Measurements from ENCODE around the gene CACNA1I.

The CACNA1I gene

GRCh38 chr22:39665661-39666431, 95.3 kb downstream of the CACNA1I start:
- TF ChIP-seq ZFX (IDR thresholded peaks at IDR 0.05; ENCODE audit: borderline replicate concordance) (no peak), CTCF (IDR thresholded peaks at IDR 0.05) (no peak)

GRCh38 chr22:39666495-39666894, 95.9 kb downstream of the CACNA1I start:
- no peak overlapping the region for H3K27ac ChIP-seq
- no peak for TF ChIP-seq CTCF (IDR thresholded peaks at IDR 0.05)

More at GRCh38 chr22:39665661-39666431, 95.3 kb downstream of the CACNA1I start:
- H3K27ac ChIP-seq, result no peak overlapping the region

DNA sequence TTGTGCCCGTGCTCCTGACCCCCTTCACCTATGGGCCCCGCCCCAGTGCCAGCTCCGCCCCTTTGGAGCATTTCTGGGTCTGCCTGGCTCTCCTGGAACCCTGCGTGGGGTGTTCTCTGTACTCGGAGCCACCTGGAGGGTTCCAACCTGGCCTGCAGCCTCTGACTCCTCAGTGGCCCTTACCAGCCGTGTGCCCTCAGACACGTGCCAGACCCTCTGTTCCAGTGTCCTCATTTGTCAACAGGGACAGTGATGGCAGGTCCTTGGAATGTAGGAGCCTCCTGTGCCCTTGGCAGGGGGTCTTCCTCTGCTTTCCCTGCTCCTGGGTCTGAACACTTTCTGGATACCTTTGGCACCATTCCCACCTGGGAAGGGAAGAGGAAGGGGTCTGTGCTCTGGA, 96.4 kb downstream of the CACNA1I start:
- TF ChIP-seq ZFX (IDR thresholded peaks at IDR 0.05; ENCODE audit: borderline replicate concordance) (no peak), CTCF (IDR thresholded peaks at IDR 0.05) (no peak)
- H3K27ac ChIP-seq, result no peak overlapping the region

- no peak overlapping the region for H3K27ac ChIP-seq
- TF ChIP-seq ZFX (IDR thresholded peaks at IDR 0.05; ENCODE audit: borderline replicate concordance) (no peak), CTCF (IDR thresholded peaks at IDR 0.05) (no peak)
Measured at GRCh38 chr22:39669432-39669831, 98.9 kb downstream of the CACNA1I start.

DNA sequence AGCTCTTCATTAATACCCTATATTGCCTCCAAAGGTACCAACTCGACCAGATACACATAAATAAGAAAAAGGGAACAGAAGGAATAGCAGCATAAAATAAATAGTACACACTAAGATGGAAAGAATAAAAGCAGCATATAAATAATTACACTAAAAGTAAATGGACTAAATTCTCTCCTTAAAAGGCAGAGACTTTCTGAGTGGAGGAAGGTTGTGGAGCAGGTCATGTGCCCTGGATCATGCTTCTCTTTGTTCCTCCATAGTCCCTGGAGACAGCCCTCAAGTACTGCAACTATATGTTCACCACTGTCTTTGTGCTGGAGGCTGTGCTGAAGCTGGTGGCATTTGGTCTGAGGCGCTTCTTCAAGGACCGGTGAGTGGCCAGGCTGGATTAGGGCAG, 101.4 kb downstream of the CACNA1I start:
- no peak overlapping the region for H3K27ac ChIP-seq
- TF ChIP-seq ZFX (IDR thresholded peaks at IDR 0.05; ENCODE audit: borderline replicate concordance) (no peak), CTCF (IDR thresholded peaks at IDR 0.05) (no peak)

DNA sequence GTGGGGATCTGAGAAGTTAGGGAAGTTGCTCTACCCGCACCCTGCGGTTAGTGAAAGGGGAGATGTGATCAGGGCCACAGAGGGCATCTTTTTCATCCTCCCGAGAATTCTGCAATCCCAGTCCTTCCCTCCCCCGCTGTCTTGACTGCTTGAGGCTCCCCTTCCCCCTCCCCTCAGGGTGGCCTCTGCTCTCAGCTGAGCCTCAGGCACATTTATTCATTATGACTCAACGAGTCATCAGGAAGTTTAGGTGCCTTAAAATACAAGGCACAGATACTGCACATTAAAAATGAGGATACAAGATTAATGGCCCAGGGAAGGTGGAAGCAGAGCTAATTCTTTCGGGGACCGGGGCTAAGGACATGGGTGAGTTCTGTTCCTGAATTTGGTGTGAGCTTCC, 104.0 kb downstream of the CACNA1I start:
- no peak overlapping the region for H3K27ac ChIP-seq
- TF ChIP-seq CTCF (IDR thresholded peaks at IDR 0.05), result no peak

DNA sequence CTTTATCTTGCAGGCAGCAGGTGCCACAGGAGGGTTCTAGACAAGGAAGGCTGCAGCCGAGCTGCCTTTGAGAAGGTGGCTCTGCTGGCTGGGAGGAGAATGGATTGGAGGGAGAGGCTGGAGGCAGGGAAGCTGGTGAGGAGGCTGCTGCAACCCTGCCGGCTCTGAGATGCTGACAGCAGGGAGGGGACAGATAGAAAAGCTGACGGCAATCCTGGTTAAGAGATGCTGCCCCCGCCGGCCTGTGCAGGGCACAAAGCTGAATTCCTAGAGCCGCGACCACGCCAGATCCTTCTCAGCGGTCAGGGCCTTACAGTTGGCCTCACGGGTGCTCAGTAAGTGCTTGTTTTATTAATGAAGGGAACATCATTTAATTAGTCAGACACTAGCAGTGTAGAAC, 105.4 kb downstream of the CACNA1I start:
- H3K27ac ChIP-seq, result no peak overlapping the region
- TF ChIP-seq ZFX (IDR thresholded peaks at IDR 0.05; ENCODE audit: borderline replicate concordance) (no peak), CTCF (IDR thresholded peaks at IDR 0.05) (no peak)

Data from 22Rv1 (cell line).